OCI-M1 (cell line): ENCODE measurements around the gene ACACB.

Experiments
- DNase-seq: peaks from one replicate; lab custom pipeline; 2025; lab: John Stamatoyannopoulos, UW

ACACB gene

GRCh38 chr12:109255377-109255776, 139.0 kb downstream of the ACACB start:
- DNase-seq = no peak

GRCh38 chr12:109256011-109256410, 139.6 kb downstream of the ACACB start:
- no peak for DNase-seq

GRCh38 chr12:109258201-109258600, 141.8 kb downstream of the ACACB start:
- DNase-seq = no peak

- no peak for DNase-seq
These were observed 142.5 kb downstream of the ACACB start for GRCh38 chr12:109258607-109259544.

- no peak for DNase-seq
These were observed 143.1 kb downstream of the ACACB start for GRCh38 chr12:109259545-109259895.

GRCh38 chr12:109261087-109261486, 144.7 kb downstream of the ACACB start:
- DNase-seq = no peak

GRCh38 chr12:109261939-109262338, 145.6 kb downstream of the ACACB start:
- no peak for DNase-seq

- DNase-seq = no peak
These were observed 147.1 kb downstream of the ACACB start for GRCh38 chr12:109263439-109263838.

GRCh38 chr12:109264095-109264942, 147.9 kb downstream of the ACACB start:
- peak; percentile 72 for DNase-seq

GRCh38 chr12:109264943-109265650, 148.7 kb downstream of the ACACB start:
- no peak for DNase-seq

GRCh38 chr12:109266106-109266879, 149.9 kb downstream of the ACACB start:
- DNase-seq = no peak

GRCh38 chr12:109267361-109267760, 151.0 kb downstream of the ACACB start:
- no peak for DNase-seq

- no peak for DNase-seq
These were observed 152.5 kb downstream of the ACACB start for GRCh38 chr12:109268896-109269295.

- no peak for DNase-seq
These were observed 153.0 kb downstream of the ACACB start for GRCh38 chr12:109269428-109269827.

GRCh38 chr12:109270494-109270893, 154.1 kb downstream of the ACACB start:
- DNase-seq = no peak

GRCh38 chr12:109271418-109271817, 155.0 kb downstream of the ACACB start:
- no peak for DNase-seq

- no peak for DNase-seq
These were observed 157.0 kb downstream of the ACACB start for GRCh38 chr12:109273354-109273753.

- no peak for DNase-seq
These were observed 158.0 kb downstream of the ACACB start for GRCh38 chr12:109274381-109274780.

- no peak for DNase-seq
These were observed 158.8 kb downstream of the ACACB start for GRCh38 chr12:109275173-109275572.

- no peak for DNase-seq
These were observed 159.8 kb downstream of the ACACB start for GRCh38 chr12:109276160-109276559.

GRCh38 chr12:109277255-109277898, 161.0 kb downstream of the ACACB start:
- no peak for DNase-seq
